ENCODE data around the gene LPGAT1. TPM values are rescaled to one million over a fixed set of nuclear protein-coding genes. Genes with fewer than 3 reads are reported as not detected.

LPGAT1 gene
- total and polyA plus RNA-seq, 2 donors from 2014 or later, result 7.1 to 67.4 TPM

Other genes starting within 250 kb of the LPGAT1 start
- gene NEK2, start 155.1 kb downstream of the LPGAT1 start, total RNA-seq, result 0.35 TPM
- gene NEK2, start 155.1 kb downstream of the LPGAT1 start, polyA plus RNA-seq (ENCODE audit: insufficient read depth, low read depth, low replicate concordance), result not detected
- 9.8 TPM for gene INTS7, start 204.8 kb upstream of the LPGAT1 start, total RNA-seq
- gene INTS7, start 204.8 kb upstream of the LPGAT1 start, polyA plus RNA-seq (ENCODE audit: insufficient read depth, low read depth, low replicate concordance), result 5.1 TPM
- gene DTL, start 205.0 kb upstream of the LPGAT1 start, total RNA-seq, result 2.0 TPM
- gene DTL, start 205.0 kb upstream of the LPGAT1 start, polyA plus RNA-seq (ENCODE audit: insufficient read depth, low read depth, low replicate concordance), result not detected